DLD1 (cell line): ENCODE measurements around the gene FAM131A.

Experiments
- in situ Hi-C: cut with HindIII; loops from 2 replicates; pipeline ENCODE4 v1.10.0; 2017; ENCODE audit warnings: low sequenced_read_pairs

The FAM131A gene

DNA sequence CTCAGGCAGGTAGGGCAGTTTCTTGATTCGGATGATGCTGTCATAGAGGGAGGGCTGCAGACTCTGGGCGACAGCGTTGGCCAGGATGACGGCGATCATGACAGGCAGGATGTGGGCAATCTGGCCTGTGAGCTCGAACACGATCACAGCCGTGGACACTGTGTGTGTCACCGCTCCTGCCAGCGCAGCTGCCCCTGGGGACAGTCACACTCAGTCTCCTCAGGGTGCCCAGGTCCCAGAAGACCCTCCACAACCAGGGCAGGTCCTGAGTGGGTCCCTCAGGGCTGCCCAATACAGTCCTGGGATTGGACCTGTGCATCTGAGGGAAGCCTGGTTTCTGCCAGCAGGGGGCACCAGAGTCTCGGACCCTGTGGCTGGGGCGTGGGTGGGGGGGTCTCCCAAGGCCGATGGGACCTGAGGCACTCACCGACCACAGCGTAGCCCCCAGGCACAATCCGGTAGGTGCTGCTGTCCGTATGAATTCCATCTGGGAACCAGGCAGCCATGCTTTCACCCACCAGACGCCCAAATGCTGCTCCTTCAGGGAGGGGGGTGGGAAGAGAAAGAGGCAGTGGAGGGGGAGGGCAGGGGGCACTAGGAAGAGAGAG, 16.8 kb downstream of the FAM131A start:
- in situ Hi-C loops, result loop anchor here (25.0 kb wide), 1 partner anchor 183 kb away; no protein-coding TSS in a partner anchor

DNA sequence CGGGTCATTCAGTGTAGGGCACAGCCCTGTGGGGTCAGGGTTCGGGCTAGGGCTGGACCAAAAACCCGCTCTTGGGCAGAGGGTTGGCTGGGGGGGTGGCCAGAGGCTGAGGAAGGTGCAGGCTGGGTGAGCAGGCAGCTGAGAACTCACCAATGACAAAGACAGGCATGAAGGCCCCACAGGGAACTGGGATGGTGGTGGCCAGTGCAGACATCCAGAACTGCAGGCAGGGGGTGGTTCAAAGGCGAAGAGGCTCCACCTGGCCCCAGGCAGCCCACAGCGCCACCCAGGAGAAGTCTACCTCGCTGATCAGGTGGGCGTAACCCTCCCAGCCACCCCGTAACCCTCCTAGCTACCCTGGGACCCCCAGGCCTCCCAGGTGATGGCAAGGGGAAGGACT, 17.4 kb downstream of the FAM131A start:
- in situ Hi-C loops, result loop anchor here (25.0 kb wide), 1 partner anchor 183 kb away; no protein-coding TSS in a partner anchor

DNA sequence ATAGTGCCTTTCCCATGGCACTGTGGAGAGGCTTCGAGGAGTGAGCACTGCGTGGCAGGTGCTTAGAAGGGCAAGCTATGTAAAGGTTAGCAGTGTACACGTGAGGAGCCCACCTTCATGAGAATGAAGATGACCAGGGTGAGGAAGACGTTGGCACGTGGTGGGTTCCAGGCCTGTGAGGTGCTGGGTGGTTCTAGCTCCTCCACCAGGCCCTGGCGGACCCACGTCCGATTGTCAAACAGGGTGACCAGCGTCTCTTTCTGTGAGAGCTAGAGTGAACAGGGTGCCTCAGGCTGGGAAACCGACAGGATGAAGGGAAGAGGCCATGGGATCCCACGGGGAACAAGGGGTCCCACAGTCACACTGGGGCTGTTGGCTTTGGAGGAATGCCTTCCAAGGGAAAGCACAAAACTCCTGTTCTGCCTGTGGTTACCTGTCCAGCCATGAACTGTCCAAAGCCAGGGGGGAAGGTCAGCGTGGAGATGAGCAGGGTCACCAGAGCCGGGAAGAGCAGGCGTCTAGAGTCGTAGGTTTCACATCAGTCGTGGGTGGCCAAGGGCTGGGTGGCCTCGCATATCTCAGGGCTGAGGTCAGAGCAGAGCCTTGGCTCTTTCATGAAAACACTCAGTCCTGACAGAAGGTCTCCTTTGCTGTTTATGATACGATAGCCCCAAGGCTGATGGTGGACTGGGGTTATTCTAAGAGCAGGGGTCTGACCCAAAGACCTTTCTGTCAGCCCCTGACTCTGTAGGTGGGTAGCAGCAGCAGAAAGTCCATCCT, 18.1 kb downstream of the FAM131A start:
- in situ Hi-C loops, result loop anchor here (25.0 kb wide), 1 partner anchor 182 kb away; no protein-coding TSS in a partner anchor

DNA sequence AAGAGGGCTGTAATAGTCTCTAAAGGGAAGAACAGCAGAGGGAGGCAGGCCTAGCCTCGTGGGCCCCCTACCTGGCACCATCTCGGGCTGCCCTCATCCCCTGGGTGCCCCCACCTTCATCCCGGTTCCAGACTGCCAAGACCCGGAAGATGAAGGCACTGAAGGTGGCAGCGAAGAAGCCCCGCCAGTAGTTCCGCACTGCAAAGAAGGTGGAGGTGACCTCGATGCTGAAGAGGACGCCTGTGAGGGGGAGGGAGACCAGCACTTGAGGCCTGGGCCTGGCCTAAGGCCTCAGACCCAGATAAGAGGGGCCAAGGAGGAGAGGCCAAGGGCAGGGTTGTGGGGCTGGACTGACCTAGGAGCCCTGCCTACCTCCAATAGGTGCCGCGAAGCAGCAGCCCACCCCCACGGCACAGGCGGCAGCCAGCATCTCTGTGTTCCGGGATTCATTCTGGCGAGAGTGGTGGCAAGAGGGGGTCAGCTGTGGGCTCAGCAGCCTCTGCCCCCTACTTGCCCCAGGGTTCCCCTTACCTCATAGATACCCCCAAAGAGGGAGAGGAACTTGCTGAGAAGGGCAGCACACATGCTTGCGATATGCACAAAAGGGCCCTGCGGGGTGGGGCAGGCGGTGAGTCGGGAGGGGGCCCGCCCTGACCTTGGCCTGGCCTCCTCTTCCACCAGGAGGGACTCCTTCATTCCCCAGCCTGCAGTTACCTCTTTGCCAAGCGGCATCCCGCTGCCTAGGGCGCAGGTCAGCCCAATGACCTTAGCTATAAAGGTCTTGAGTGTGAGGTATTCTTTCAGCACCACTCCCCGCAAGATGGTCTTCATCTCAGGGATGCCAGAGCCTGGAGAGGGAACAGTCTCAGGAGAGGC, 20.1 kb downstream of the FAM131A start:
- in situ Hi-C loops, result loop anchor here (25.0 kb wide), 1 partner anchor 180 kb away; no protein-coding TSS in a partner anchor

DNA sequence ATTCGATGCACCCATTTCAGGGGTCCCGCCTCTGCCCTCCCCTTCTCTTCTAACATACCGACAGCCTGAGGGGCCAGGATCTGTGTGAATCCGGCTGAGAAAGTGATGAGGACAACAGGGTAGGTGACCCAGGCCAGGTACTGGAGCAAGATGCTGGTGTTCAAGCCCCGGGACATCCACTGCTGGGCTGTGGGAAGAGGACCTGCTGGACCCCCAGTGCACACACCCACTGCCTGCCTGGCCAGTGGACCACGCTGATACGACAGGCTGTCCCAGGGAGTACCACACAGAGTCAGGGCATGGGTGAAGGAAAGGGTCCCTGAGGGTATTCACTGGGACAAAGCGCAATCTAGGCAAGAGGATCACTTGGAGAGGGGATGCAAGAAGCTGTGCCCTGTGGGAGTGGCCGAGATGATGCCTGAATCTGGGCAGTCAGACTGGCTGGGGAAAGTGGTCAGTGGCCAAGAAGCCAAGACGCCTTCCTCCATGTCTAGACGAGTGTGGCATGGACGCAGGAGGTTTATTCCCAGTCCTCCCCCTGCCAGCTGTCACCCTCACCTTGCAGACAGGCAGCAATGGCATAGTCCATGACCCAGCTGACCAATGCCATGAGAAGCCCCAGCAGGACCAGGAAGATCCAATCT, 20.8 kb downstream of the FAM131A start:
- in situ Hi-C loops, result loop anchor here (25.0 kb wide), 1 partner anchor 179 kb away; no protein-coding TSS in a partner anchor

DNA sequence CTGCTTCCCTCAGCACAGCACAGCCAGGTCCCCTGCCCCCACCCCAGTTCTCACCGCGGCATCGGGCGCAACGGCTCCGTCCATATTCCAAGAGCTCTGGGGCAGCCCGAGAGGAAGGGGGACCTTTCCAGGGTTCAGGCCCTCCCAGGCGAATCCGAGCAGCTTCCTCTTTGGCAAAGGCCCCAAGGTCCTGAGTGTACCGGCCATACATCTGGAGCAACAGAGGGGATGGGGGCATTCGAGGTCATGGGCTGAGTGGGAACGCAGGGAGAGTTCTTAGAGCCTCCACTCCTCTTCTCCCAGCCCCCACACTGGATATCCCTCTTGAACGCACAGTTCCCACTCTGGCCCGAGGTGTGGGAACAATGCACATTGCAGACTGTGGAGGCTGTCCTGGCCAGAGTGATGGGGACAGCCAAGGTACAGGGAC, 21.5 kb downstream of the FAM131A start:
- in situ Hi-C loops, result loop anchor here (25.0 kb wide), 1 partner anchor 178 kb away; no protein-coding TSS in a partner anchor

DNA sequence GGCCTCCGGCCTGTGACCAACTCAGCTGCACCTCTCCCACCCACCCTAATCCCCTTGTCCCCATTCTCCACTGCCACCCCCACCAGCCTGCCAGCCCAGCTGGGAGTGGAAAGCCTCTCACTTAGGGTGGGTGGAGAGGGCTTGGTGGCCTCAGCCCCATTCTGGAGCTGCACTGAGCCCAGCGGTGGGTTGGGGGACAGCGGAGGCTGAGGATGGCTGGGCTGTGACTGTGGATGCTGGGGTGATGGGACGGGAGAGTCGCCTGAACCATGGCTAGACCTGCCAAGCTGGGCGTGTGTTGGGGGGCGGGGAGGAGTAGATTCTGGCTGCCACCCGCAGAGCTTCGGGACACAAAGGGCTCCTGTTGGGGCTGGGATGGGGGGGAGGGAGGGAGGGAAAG, 22.2 kb downstream of the FAM131A start:
- in situ Hi-C loops, result loop anchor here (25.0 kb wide), 1 partner anchor 178 kb away; no protein-coding TSS in a partner anchor

DNA sequence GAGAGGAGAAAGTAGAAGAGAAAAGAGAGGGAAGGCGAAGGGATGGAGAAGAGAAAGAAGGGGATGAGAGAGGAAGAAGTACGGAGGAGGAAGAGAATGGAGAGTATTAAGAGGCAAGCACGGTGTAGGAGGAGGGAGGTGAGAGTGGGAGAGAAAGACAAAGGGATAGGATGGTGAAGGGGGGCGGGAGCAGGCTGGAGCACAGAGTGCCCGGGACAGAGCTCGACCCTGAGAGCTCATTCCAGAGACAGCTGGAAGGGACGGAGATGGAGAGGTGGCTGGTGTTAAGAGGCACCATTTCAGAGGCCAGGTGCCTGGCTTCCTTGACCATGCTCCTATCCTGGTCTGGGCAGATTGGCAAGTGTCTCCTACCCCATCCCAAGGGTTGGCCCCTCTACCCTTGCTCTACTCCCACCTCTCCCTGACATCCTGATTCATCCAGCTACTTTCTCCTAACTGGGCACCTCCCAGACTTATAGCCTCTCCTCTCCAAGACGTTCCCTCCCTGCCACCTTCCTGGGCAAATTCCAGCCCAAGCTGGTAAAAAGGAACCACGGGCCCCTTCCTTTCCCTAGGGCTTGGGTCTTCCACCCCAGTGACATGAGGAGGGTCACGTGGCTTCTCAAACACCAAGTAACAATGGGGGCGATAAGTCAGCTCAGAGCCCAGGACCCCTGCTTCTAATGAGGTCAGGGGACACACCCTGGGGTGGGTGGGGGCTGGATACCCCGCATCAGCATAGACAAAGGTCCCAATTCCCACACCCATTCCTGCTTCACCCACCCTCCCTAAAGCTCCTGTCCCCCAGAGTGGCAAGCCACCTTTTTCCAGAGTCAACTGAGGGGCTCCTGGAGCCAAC, 22.9 kb downstream of the FAM131A start:
- in situ Hi-C loops, result loop anchor here (25.0 kb wide), 1 partner anchor 177 kb away; no protein-coding TSS in a partner anchor

DNA sequence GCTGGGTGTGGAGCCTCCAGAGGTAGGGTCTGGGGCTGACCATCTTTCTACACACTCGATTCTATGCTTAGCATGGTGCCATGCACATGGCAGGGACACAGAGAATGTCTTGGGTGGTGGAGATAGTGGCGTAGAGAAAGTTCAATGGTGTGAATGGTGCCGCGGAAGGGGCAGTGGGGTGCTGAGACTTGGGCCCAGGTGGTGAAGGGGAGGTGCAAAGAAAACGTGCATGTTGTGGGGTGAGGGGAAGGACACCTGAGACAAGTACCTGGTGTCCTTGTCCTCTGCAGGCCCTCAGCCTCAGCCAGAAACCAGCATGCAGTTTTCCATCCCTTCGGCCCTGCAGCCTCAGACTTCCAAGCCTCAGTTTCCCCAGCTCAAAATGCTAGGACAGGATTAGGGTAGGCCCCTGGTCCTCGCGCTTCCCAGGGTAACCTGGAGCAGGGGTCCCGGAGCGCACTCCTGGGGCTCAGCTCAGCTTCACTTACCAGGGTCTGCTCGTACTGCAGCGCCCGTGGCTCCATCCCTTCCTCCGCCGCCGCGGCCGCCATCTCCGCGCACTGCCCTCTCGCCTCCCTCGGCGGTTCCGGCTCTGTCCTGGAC, 23.6 kb downstream of the FAM131A start:
- in situ Hi-C loops, result loop anchor here (25.0 kb wide), 1 partner anchor 176 kb away; no protein-coding TSS in a partner anchor

DNA sequence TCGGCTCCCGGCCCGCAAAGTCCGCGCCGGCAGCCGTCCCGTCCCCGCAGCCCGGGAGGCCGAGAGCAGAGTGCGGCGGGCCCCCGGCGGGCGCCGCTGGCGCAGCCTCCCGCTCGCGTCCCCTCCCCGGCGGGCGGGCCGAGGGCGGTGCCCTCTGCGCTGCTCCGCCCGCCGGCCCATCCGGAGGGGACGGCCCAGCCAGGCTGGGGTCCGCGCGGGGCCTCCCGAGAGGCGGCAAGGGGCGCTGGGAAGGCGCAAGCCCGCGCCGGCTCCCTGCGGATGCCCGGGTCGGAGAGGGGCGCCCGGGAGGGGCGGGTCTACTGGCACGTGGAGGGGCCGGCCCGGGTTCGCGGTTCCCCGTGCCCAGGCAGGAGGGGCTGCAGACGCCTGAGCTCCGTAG, 24.1 kb downstream of the FAM131A start, which contains the start of the genes CLCN2 and POLR2H:
Gene CLCN2, minus strand, starts transcription at position 74 of the 400 bp plus-strand sequence. CDS start 126 bp downstream, outside the sequence.
Gene POLR2H, plus strand, starts transcription at position 179 of the 400 bp plus-strand sequence. CDS start 1,783 bp downstream, outside the sequence.
- in situ Hi-C loops, result loop anchor here (25.0 kb wide), 1 partner anchor 176 kb away; no protein-coding TSS in a partner anchor

DNA sequence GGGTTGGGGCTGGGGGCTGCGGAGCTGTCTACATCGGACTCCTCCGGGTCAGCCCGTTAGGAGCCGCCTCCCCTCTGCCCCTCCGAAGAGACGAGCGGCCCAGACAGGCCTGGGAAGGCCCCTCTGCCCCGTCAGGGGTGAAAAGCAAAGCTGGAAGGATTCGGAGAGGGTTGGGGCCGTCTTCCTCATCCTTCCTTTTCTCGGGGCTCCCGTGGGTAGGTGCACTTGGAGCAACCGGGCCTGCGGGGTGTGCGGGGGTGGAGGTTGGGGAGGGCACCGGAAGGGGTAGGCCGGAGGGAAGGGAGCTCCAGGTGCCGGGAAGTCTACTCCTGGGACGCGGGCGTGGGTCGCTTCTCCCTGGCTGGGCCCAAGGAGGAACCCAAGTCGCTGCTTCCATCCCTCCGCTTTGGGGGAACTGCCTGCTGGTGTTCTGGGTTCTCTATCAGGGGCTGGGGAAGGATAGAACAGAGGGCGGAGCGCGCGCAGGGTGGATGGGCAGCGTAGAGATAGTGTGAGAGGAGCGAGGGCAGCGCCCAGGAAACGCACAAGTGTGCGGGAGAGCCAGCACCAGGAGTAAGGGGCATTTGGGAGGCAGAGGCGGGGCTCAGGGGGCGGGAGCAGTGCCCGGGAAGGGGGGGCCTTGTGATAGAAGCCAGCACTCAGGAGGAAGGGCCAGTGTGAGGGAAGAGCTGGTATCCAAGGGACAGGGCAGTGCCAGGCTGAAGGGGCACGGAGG, 24.7 kb downstream of the FAM131A start:
- in situ Hi-C loops, result loop anchor here (25.0 kb wide), 1 partner anchor 175 kb away; no protein-coding TSS in a partner anchor

DNA sequence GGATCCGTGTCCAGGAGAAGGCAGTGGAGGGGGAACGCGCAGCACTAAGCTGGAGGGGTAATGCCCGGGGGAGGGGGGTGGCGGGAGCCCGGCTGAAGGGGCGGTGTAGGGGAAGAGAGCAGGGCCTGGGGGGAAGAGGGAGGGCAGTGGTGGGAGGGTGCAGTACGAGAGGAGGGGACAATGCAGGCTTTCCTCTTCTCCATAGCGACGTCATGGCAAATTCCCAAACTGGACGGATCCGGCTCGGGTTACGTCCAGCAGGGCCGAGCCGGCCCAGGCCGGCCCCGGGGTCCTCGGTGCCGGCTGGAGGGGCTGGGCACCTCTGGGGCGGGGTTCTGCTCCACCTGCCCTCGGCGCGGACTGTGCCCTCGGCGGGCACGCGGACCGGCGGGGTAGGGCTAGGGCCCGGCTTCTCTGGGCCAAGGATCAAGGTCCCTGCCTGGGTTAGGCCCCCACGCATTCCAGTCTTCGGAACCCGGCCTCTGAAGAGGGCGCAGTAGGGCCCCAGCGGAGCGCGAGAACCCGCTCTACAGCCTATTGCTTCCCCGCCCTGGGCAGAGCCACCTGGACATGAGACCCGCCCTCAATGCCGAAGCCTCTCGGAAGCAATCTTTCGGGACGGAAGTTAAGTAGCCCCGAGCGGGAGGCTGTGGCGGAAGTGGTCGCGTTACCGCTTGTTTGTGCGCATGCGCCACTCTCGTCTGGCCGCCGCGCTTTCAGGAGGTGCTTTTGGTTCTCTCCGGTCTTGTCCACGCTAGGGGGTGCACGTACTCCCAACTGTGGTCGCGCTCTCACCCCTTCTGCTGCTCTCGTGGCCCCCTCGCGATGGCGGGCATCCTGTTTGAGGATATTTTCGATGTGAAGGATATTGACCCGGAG, 25.5 kb downstream of the FAM131A start:
- in situ Hi-C loops, result loop anchor here (25.0 kb wide), 1 partner anchor 174 kb away; no protein-coding TSS in a partner anchor

DNA sequence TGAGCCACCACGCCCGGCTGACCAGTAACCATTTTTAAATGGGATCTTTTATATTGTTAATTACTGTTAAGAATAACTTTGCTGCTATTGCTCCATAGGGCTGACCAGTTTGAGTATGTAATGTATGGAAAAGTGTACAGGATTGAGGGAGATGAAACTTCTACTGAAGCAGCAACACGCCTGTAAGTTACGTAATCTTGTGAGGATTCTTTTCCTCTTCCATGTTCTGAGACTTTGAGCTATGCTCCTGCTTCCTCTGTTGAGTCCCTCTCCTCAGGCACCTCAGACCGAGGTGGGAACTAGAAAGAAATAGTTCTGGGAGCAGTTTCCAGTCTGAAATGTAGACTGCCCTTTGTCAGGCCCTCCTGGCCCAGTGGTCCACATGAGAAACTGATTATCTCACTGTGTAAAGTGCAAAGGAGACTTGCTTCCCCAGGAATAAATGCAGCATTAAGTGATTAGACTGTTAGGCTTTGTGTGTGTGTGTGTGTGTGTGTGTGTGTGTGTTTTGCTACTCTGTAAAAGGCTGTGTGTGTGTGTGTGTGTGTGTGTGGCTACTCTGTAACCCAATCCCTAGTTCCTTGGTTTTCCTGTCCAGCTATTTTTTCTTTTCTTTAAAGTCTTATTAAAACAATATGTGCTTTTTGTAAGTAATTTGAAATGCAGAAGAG, 29.4 kb downstream of the FAM131A start:
- in situ Hi-C loops, result loop anchor here (25.0 kb wide), 1 partner anchor 171 kb away; no protein-coding TSS in a partner anchor

DNA sequence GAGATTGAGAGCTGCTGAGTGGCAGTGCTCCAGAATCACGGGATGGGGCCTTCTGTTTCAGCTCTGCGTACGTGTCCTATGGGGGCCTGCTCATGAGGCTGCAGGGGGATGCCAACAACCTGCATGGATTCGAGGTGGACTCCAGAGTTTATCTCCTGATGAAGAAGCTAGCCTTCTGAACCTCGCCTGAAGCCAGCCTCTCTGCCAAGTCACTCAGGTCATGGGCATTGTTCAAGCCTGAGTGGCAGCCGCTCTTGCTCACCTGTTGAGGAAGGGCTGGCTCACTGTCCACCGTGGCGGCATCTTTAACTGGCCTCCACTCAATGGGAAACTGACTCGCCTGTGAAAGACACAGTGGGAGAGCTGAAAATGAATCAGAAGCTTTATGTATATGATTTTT, 30.7 kb downstream of the FAM131A start:
- in situ Hi-C loops, result loop anchor here (25.0 kb wide), 1 partner anchor 169 kb away; no protein-coding TSS in a partner anchor

DNA sequence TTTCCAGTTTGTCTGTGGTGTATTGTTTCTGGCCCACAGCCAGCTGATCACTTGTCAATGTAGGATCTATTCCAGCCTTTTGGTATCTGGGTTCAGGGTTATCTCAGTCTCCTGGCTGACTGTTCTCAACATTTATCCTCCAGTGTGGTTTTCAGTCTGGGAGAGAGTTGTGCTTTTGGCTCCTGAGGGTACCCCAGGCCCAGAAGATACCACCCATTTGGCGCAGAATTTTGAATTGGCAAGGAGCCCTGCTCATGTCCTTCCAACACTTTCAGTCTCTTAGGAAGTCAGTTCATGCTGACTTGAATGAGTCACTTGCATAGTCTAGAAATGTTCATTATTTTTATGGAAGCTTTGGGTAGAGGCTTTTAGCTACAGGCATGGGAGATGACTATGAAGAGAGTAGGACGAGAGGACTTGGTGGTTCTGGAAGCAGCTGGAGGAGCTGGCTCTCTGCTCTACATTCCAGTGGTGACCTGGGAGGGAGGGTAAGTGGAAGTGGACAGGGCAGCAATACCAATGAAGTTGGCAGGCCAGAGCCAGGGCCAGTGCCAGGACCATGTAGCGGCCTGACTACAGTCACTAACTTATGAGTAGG, 31.3 kb downstream of the FAM131A start:
- in situ Hi-C loops, result loop anchor here (25.0 kb wide), 1 partner anchor 169 kb away; no protein-coding TSS in a partner anchor
